Measurements from ENCODE around the gene RXYLT1.
"Not testable (repeated sequence)": the region's sequence is repeated elsewhere in the genome, so short reads cannot be mapped to it uniquely, and the experiment has no call there.

RXYLT1 gene

DNA sequence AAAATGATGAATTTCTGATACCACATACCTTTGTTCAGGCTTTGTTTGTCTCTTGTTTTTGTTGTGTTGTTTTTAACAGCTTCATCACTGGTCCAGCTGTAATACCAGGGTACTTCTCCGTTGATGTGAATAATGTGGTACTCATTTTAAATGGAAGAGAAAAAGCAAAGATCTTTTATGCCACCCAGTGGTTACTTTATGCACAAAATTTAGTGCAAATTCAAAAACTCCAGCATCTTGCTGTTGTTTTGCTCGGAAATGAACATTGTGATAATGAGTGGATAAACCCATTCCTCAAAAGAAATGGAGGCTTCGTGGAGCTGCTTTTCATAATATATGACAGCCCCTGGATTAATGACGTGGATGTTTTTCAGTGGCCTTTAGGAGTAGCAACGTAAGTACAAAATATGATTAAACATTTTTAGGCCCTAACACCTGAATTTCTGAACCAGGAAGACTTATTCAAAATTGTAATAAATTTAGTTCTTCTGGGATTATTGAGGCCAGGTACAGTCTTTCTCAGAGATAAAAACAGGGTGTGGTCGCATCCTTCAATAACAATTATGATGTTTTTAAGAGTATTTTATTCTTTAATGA is 22.4 kb downstream of the RXYLT1 start:
- DNase-seq (ENCODE audit: low read depth in 2 of 2) = no peak

DNA sequence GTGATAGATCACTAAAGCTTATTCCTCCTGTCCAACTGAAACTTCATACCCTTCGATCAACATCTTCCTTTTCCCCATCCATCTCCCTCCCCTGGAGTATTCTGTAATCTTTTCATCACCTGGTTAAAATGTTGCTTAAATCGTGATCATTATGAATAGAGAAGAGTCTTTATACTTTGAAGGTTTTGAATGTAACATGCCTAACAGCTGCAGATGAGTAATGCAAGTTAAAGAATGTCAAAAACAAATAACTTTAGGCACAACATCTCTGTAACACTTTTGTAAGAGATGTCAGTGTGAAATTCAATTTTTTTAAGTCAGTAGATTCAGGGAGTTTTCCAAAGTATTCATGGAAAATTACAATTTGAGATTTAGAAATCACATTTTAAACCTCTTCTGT is 25.0 kb downstream of the RXYLT1 start:
- DNase-seq (ENCODE audit: low read depth in 2 of 2) = no peak

DNA sequence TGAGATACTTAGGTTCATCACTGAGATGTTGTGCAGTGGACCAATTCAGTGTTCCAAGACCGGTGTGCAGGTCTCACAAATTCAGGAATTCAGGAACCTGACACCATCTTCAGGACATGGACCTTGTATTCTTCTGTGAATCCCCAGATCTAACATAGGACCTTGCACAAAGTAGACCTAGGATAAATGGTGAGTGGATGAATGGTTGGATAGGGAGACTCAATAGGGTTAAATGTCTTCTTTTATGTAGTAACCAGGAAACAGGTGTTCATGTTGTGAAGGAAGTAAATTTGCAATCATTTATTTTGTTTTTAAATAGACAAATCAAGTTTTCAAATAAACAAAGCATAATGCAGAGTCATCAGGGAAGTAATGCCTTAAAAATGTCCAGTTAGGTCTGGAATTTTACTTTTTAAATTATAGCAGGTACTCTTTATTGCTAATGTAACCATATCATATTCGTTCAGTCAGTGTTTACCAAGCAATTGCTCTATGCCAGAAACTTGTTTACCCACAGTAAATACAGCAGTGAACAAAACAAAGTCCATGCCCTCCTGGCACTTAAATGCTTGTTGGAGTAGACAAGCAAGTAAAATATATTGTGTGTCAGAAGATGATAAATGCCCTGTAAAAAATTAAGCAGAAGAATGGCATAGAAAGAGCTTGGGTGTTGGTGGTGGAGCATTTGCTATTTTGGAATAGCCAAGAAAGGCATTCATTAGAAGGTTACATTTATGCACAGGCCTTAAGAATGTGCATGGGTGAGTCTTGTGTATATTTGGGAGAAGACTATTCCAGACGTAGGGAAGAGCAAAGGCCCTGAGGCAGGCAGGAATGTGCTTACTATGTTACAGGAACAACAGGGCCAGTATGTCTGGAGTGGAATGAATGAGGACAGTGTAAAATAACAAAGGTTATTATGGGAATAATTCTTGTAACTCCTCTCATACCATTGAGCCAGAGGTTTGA is 26.3 kb downstream of the RXYLT1 start:
- DNase-seq (ENCODE audit: low read depth in 2 of 2) = no peak

DNA sequence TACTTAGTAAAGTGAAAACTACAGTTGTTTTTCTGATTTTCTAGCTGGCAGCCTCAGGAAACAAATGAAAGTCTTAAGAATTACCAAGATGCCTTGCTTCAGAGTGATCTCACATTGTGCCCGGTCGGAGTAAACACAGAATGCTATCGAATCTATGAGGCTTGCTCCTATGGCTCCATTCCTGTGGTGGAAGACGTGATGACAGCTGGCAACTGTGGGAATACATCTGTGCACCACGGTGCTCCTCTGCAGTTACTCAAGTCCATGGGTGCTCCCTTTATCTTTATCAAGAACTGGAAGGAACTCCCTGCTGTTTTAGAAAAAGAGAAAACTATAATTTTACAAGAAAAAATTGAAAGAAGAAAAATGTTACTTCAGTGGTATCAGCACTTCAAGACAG is 28.9 kb downstream of the RXYLT1 start:
- DNase-seq (ENCODE audit: low read depth in 2 of 2) = no peak

DNA sequence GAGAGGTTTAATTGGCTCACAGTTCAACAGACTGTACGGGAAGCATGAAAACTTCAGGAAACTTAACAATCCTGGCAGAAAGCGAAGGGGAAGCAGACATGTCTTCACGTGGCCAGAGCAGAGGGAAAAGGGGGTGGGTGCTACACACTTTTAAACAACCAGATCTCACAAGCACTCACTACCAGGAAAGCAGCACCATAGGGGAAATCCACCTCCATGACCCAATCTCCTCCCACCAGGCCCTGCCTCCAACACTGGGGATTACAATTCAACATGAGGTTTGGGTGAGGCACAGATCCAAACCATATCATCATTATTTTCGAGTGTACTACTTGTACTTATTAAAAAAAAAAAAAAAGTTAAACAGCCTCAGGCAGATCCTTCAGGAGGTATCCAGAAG is 29.9 kb downstream of the RXYLT1 start:
- no peak for DNase-seq (ENCODE audit: low read depth in 2 of 2)

DNA sequence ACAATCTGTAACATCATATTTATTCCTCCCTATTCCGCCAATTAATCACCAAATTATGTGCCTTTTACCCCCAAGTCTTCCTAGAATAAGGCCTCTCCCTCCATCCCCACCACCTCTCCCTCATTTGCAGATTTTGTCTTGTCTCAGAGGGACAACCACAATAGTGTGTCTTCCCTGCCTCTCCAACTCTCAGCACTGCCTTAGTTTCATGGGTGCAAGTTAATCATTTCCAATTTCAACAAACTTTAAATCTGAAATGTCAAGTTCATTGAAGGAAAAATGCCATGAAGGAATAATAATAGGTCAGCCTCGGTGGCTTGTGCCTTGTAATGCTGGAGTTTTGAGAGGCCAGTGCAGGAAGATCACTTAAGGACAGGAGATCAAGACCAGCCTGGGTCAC is 31.6 kb downstream of the RXYLT1 start:
- DNase-seq (ENCODE audit: low read depth in 2 of 2) = no peak

DNA sequence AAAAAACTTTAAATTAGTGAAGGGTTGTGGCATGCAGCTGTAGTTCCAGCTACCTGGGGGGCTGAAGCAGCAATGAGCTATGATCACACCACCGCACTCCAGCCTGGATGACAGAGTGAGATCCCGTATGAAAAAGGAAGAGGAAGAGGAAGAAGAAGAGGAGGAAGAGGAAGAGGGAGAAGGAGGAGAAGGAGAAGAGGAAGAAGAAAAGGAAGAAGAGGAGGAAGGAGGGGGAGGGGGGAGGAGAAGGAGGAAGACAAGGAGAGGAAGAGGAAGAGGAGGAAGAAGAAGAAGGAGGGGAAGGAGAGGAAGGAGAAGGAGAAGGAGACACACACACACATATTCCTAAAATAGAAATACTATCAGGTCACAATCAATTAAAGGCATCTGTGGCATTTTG is 32.0 kb downstream of the RXYLT1 start:
- DNase-seq (ENCODE audit: low read depth in 2 of 2) = no peak

DNA sequence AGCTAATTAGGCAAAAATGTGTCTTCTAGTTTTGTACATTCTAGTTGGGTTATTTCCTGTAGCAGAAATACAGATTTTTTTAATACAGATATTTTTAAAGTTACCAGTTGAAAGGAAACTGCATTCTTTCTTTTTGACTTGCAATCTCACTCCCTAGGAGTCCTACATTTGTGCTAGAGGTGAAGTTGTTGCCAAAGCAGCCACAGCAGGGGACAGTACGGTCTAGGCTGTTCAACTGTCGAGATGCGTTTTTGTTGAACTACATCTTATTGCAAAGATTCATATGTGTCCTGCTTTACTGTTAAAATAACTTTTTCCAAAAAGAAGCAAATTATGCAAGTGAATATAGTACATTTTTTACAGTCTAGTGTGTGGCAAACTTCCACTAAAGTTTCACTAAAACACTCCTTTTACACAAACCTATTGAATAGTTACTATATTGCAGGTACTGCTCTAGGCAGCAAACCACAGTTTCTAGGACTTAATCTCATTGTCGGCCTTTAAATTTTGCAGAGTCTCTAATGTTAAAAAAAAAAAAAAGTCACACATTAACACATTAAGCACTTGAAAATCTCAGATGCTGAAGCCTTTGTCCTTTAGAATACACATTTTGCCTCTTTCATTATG is 34.5 kb downstream of the RXYLT1 start:
- DNase-seq (ENCODE audit: low read depth in 2 of 2) = no peak

DNA sequence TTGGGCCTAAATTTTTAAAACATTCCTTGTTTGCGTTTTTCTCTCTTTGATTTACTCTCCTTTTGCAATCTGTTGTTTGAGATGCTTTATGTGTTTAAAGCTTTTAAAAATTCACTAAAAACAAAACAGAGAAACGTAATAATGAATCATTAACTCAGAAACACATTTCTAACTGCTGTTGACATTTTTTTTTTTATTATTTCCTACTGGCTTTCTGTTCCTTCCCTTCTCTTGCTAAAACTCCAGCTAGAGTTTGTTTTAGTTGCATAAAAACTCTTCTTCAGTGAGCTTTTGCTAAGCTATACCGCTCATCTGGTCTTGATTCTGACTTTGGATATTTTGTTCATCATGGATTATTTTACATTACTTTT is 35.8 kb downstream of the RXYLT1 start:
- no peak for DNase-seq (ENCODE audit: low read depth in 2 of 2)

DNA sequence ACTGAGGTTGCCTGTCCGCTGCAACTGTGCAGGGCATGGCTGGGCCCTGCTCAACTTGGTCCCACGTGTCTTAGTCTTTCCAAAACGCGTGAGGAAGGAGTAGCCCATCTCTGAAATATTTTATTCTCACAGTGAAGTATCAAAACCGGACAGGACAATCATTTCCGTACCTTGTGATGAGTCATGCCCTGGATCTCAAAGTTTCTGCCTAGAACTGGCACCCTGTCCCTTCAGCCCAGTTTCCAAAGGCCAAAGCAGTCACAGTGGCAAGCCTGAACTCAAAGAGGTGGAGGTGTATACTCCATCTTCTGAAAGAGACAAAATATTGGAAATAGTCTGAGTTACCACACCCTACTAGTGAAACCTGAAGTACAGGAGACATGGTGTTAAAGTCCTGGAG is 36.3 kb downstream of the RXYLT1 start:
- DNase-seq (ENCODE audit: low read depth in 2 of 2) = no peak

DNA sequence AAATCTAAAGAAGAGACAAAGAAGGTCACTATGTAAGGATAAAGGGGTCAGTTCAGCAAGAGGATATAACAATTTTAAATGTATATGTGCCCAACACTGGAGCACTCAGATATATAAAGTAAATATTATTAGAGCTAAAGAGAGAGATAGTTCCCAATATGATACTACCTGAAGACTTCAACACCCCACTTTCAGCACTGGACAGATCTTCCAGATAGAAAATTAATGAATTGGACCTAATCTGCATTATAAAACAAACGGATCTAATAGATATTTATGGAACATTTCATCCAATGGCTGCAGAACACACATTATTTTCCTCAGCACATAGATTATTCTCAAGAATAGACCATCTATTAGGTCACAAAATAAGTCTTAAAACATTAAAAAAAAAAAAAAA is 40.7 kb downstream of the RXYLT1 start:
- DNase-seq (ENCODE audit: low read depth in 2 of 2) = no peak

DNA sequence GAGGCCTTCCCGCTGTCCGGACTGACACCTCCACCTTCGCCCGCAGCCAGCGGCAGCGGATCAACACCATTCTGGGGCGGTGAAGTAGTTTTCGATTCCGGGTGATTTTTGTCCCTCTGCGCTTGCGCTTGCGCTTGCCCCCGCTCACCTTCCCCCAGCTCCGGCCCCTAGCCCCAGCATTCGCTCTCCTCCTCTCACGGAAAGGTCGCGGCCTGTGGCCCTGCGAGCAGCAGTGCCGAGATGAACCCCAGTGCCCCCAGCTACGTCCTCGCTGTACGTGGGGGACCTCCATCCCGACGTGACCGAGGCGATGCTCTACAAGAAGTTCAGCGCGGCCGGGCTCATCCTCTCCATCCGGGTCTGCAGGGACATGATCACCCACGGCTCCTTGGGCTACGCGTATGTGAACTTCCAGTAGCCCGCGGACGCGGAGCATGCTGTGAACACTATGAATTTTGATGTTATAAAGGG is 42.1 kb downstream of the RXYLT1 start:
- DNase-seq (ENCODE audit: low read depth in 2 of 2) = no peak

DNA sequence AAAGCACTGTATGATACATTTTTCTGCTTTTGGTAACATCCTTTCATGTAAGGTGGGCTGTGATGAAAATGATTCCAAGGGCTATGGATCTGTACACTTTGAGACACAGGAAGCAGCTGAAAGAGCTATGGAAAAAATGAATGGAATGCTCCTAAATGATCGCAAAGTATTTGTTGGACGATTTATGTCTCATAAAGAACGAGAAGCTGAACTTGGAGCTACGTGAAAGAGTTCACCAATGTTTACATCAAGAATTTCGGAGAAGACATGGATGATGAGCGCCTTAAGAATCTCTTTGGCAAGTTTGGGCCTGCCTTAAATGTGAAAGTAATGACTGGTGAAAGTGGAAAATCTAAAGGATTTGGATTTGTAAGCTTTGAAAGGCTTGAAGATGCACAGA is 42.6 kb downstream of the RXYLT1 start:
- DNase-seq (ENCODE audit: low read depth in 2 of 2) = no peak

DNA sequence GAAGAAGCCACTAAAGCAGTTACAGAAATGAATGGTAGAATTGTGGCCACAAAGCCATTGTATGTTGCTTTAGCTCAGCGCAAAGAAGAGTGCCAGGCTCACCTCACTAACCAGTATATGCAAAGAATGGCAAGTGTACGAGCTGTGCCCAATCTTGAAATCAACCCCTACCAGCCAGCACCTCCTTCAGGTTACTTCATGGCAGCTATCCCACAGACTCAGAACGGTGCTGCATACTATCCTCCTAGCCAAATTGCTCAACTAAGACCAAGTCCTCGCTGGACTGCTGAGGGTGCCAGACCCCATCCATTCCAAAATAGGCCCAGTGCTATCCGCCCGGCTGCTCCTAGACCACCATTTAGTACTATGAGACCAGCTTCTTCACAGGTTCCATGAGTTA is 43.3 kb downstream of the RXYLT1 start:
- no peak for DNase-seq (ENCODE audit: low read depth in 2 of 2)

DNA sequence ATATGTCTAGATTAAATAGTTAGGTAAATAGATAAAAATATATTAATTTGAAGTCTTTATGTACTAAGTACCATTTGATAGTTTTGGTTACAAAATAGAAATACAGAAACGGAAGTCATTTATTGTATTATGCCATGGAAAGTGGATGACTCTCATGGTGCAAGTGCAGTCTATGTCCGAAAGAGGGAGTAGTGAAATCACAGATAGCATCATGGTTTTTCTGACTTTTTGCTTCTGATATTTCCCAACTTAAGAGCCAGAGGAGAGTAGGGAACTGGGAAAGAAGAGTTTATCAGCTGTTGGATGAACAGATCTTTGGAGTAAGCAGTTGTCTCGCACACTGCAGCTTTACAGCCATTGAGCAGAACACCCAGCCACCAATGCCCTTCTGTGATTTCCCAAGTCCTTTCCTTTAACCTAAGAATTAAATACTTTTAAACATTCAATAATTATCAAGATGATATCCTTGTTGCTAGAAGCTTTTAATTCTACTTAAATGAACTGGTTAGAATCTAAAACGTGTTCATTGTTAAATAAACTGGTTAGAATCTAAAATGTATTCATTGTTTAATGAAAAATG is 46.4 kb downstream of the RXYLT1 start:
- DNase-seq (ENCODE audit: low read depth in 2 of 2) = no peak

DNA sequence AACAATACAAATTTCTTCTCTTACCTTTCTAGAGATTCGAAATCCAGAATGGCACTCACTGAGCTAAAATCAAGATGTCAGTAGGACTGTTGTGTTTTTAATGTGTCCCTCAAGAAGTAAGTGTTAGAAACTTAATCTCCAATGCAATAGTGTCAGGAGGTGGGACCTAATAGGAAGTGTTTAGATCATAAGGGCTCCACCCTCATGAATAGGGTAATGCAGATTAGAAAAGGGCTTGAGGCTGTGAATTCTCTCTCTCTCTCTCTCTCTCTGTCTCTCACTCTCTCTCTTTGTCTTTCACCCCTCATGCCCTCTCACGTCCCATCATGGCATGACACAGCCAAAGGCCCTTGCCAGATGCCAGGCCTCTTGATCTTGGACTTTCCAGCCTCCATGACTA is 49.2 kb downstream of the RXYLT1 start:
- no peak for DNase-seq (ENCODE audit: low read depth in 2 of 2)

DNA sequence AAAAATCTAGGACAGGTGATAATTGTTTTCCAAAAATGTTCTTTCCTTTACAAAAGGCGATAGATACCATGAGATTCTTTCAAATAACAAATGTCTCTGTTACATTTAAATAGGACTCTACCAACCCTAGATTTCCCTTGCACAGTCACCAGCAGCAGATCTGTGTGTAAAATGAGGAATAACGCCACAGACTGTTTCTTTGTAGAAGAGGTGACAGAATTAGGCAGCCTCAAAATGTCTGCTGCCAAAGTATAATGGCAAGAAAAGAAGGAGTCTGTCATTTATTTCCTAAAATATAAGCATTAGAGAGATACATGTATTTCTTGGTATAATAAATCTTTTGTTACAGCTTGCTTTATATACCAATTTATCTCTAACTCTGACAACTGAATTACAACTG is 56.3 kb downstream of the RXYLT1 start:
- no peak for DNase-seq (ENCODE audit: low read depth in 2 of 2)

DNA sequence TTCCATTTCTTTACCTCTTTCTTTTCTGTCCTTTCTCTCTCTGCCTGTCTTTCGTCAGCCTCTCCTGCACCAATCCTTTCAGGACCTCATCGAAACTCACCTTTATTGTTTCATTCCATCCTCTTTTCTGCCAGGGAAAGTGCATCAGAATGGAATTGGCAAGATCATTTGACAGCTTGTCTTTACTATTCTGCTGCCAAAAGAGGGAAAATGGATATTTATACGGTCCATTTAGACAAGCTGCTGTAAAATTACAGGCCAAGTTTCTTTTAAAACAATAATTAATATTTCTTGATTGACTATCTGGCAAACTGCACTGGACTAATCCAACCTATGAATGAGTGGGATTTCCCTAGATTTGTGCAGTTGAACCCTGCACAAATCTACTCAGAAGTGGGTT is 57.2 kb downstream of the RXYLT1 start:
- no peak for DNase-seq (ENCODE audit: low read depth in 2 of 2)

DNA sequence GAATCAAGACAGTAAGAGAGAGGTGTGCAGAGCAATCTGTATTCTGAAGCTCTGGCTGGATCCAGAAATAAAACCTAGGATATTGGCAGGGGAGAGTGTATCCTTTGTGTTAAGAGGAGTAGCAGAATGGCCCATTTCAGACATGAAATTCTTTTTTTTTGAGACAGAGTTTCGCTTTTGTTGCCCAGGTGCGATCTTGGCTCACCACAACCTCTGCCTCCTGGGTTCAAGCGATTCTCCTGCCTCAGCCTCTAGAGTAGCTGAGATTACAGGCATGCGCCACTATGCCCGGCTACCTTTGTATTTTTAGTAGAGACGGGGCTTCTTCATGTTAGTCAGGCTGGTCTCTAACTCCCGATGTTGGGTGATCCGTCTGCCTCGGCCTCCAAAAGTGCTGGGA is 58.7 kb downstream of the RXYLT1 start:
- no peak for DNase-seq (ENCODE audit: low read depth in 2 of 2)

DNA sequence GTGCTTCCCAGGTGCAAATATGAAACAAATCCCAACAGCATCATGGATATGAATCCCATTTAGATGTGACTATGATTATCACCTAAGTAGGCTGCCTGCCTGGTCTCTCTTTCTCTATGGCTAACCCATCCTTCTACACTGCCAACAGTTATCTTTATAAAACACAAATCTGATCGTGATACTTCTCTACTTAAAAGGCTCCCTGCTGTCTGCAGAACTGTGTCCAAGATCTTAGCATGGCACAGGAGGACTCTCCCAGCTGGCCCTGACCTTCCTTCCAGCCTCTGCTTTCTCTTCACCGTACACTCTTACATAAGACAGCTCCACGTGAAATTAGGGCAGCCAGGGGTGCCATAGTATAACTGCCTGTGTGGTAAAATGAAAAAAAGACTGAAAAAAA is 61.3 kb downstream of the RXYLT1 start:
- no peak for DNase-seq (ENCODE audit: low read depth in 2 of 2)

DNA sequence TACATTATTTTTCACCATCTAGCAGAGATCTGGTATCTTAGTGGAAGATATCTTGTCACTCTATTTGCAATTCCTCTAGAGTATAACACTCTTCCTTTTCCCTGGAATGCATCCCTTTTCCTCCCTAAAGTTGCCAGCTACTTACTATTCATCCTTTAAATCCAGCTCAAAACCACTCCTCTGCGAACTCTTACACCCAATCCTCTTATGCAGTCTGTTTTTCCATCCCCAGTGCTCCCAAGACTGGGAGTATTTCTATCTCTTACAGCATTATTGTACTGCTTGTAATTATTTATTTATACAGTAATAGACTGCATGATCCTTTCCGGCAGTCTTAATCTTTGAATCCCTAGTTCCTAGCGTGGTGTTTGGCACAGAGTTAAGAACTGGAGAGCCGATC is 61.9 kb downstream of the RXYLT1 start:
- no peak for DNase-seq (ENCODE audit: low read depth in 2 of 2)

DNA sequence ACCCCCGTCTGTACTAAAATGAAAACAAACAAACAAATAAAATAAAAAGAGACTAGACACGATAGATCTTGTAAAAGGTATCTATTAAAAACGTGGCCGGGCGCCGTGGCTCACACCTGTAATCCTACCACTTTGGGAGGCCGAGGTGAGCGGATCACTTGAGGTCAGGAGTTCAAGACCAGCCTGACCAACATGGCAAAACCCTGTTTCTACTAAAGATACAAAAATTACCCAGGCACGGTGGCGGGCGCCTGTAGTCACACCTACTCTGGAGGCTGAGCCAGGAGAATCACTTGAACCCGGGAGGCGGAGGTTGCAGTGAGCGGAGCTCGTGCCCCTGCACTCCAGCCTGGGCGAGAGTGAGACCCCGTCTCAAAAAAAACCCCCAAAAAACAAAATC is 63.0 kb downstream of the RXYLT1 start:
- not testable (repeated sequence) for DNase-seq (ENCODE audit: low read depth in 2 of 2)
